ENCODE data around the gene GNG10.
A peak's percentile ranks its signal among the peaks of the same experiment; 100 is the strongest.

DNA sequence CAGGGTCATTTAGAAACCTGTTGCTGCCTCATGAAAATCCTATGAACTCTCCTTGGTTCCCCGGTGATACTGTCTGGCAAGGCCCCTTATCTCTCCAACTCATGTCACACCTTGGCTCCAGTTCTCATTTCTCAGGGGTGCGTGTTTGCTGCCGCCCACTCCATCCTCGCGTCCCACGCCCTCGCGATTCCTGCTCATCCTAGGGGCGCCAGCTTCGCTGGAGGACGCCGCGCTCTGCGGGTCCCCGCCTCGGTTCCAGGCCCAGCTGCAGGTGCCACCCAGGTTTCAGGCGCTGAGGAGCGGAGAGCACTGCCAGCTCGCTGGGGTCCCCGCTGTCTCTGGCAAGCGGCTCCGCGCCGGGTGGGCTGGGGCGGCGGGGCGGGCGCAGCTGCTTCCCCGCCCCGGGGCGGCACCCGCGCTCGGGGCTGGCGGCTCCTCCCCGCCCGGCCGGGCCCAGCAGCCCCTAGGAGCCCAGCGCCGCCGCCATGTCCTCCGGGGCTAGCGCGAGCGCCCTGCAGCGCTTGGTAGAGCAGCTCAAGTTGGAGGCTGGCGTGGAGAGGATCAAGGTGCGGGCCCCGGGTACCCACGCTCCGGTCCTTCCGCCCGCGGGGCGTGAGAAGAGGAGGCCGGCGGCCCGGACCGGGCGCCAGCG lies at the start of gene GNG10:
- TF ChIP-seq CTCF (IDR thresholded peaks at IDR 0.05) (no peak), POLR2A (IDR thresholded peaks at IDR 0.05) (peak; percentile 38 to 55)
